ENCODE results near the gene GRK5.

GRK5 gene

GRCh38 chr10:119497243-119497642 is 289.9 kb downstream of the GRK5 start:
- TF ChIP-seq CTCF (IDR thresholded peaks at IDR 0.05; ENCODE audit: extremely low read depth, missing control alignments): no peak
- no peak for DNase-seq (ENCODE audit: low spot score)

DNA sequence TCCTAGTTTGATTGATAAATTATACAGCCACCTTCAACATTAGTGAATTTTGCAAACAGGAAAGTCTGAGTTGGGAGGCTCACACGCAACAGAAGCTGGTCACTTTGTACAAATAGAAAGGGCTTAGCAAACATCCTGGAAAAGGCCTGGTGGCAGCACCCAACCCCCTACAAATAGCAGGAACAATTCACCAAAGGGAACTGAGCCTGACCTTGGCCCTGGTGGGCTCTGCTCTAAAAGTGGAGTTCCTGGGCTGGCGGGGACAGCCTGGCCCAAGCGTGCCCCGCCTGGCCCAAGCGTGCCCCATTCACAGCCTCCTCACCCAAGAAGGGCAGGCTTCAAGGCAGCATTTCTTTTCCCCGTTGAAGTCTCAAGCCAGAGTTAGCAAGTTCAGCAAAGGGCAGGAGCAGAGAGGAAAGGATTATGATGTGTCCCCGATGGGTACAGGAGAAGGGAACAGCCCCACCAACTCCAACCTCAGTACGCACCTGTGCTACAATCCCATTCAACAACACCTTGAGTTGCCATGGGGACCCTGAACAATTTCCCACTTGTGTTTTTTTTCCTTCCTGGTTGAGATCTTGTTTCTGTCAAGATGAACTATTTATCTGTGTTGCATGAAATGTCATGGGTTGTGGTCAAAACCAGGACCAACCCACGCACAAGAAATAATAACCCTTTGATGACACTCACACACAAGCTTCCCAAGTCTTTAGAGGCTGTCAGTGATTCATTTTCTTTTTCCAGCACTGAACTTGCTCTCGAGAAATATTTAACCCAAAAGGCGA is 291.7 kb downstream of the GRK5 start:
- TF ChIP-seq CTCF (IDR thresholded peaks at IDR 0.05; ENCODE audit: extremely low read depth, missing control alignments): no peak
- DNase-seq (ENCODE audit: low spot score): no peak

DNA sequence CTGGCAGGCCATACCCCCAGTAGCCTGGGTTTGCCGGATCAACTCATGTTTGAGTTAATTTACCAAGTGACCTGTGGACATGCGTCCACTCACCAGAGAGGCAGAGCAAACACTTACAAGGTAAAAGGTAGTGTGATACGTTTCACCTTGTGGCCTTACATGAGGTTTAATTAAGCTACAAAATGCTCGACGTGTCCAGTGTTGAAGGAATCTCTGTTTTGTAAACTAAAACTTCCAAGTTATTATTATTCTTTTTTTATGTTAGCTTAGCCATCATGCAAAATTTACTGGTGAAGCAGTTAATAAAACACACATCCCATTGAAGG is 292.3 kb downstream of the GRK5 start:
- TF ChIP-seq CTCF (IDR thresholded peaks at IDR 0.05; ENCODE audit: extremely low read depth, missing control alignments): no peak

DNA sequence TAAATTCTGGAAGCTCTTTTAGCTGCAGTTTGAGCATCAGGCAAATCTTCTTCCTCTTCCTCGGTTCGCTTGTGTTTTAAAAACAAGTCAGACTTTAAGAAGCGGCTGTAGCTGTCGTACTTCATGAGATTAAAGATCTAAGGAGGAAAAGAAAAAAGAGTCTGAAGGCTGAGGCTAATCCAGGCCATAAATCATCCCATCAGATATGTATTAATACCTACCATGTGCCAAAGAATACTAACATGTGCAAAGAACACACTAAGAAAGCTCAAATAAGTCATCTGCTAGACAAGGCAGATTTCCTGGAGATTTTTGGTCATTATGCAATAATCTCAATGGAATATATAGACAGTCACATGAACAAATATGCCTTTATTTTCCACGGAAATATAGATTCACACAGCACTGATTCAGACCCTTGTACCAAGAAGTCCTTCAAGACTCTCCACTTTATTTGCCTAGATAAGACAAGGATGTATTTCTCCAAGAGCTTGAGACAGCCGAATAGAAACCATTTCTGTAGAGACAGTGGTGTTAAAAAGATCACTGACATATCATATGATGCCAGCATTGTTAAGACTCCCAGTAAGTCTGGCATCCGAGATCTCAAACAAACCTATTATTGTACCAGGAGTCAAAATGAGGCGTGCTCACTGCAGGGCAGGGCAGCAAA is 292.9 kb downstream of the GRK5 start:
- no peak for TF ChIP-seq CTCF (IDR thresholded peaks at IDR 0.05; ENCODE audit: extremely low read depth, missing control alignments)

More for the DNA sequence above, 292.3 kb downstream of the GRK5 start:
- no peak for DNase-seq (ENCODE audit: low spot score)

GRCh38 chr10:119500821-119501220 is 293.4 kb downstream of the GRK5 start:
- TF ChIP-seq CTCF (IDR thresholded peaks at IDR 0.05; ENCODE audit: extremely low read depth, missing control alignments): no peak
- DNase-seq (ENCODE audit: low spot score): no peak

More for the DNA sequence above, 292.9 kb downstream of the GRK5 start:
- DNase-seq (ENCODE audit: low spot score): no peak

DNA sequence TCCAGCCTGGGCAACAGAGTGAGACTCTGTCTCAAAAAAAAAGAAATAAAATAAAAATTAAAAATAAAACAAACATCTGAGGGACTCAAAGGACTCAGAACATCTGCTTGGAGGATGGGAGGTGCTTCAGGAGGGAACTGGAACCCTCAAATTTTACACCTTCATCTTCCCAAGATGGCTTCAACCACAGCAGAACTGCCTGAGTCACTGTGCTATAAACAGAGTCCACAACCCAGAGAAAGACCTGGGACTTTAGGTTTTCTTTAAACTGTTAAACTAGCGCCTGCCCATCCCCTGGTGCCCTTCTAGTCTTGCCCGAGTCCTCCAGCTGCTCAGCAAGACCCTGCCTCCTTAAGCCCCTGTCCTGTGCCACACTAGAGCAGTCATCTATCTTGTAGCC is 294.3 kb downstream of the GRK5 start:
- DNase-seq (ENCODE audit: low spot score): no peak

More for the DNA sequence above, 294.3 kb downstream of the GRK5 start:
- no peak for TF ChIP-seq CTCF (IDR thresholded peaks at IDR 0.05; ENCODE audit: extremely low read depth, missing control alignments)

Data from GM20000 (cell line).